ENCODE measurements around the gene SNTG2.

Gene SNTG2

DNA sequence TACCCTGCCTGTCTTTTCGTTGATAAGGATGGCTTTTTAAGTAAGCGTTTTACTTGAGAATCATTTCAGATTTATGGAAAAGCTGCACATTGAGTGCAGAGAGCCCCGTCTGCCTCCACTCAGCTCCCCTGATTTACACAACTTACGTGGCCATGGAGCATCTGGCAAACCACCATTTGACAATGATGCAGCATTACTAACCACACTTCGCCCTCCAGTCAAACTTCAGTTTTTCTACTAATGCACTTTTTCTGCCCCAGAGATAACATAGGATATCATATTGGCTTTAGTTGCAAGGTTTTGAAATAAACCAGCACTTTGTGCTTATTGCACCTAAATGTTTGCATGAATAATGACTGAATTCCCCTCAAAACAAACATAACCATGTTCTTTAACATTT is 297.5 kb downstream of the SNTG2 start:
- no peak for DNase-seq

- no peak for DNase-seq
These were observed 299.4 kb downstream of the SNTG2 start for GRCh38 chr2:1249897-1250687.

- DNase-seq = no peak
These were observed 300.9 kb downstream of the SNTG2 start for GRCh38 chr2:1251520-1251919.

- peak; percentile 17 to 69 (median 32) for DNase-seq
These were observed 303.0 kb downstream of the SNTG2 start for GRCh38 chr2:1253629-1254028.

- DNase-seq = no peak
These were observed 304.2 kb downstream of the SNTG2 start for GRCh38 chr2:1254662-1255343.

DNA sequence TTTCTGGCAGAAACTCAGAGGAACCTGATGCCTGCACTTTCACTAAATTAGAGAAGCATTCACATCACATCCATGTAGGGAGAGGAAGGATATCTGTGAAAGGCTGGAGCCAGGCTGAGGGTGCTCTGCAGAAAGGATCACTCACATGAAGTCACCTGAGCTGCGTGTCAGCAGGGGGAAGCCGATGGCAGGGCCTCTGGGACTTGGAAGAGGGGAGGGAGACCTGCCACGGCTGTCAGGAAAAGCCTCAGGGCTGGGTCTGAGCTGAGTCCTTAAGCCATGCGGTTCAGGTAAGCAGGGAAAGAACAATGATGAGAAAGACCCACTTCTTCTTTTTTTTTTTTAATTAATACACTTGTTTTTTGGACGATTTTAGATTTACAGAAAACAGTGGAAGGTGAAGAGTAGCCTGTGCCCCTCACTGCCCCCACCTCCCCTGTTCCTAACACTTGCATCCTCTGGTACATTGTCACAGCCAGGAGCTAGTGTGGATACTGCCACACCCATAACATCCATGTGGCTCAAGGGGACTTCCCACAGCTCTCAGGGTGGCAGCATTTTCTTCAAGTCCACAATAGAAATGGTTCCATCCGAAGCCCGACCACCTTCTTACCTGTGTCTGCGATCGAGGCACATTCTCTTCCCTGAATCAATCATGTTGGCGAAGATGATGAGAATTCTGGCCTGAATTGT is 306.1 kb downstream of the SNTG2 start:
- no peak for DNase-seq

GRCh38 chr2:1257334-1257733 is 306.7 kb downstream of the SNTG2 start:
- no peak for DNase-seq

DNA sequence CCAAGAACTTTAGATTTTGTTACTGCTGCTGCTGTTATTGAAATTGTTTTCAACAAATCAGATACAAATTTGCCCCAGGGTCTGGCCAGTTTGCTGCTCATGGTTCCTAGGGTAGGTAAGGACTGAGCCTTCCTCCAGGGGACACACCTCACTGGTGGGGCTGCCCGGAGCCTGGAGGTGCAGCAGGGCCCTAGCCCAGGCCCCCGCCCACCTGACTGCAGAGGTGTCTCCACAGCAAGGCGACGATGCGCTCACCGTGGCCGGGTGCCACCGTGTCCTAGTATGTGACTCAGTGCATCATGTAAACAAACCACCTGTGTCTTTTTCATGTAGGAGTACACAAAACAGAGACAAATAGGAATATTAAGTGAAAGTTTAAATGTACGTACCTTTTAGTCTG is 309.1 kb downstream of the SNTG2 start:
- no peak for DNase-seq

DNA sequence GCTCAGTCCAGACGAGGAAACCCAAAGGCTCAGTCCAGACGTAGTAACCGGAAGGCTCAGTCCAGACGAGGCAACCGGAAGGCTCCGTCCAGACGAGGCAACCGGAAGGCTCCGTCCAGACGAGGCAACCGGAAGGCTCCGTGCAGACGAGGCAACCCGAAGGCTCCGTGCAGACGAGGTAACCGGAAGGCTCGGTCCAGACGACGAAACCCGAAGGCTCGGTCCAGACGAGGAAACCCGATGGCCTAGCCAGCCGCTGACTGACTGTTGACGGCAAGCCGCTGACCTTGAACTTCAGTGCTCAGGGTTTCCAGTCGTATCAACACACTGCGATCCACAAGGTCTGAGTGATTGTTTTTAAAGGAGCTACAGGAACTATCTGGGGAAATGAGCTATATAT is 312.0 kb downstream of the SNTG2 start:
- DNase-seq = no peak

GRCh38 chr2:1265454-1265853 is 314.8 kb downstream of the SNTG2 start:
- DNase-seq = no peak

- DNase-seq = no peak
These were observed 315.7 kb downstream of the SNTG2 start for GRCh38 chr2:1266351-1266750.

GRCh38 chr2:1268034-1268433 is 317.4 kb downstream of the SNTG2 start:
- no peak for DNase-seq

DNA sequence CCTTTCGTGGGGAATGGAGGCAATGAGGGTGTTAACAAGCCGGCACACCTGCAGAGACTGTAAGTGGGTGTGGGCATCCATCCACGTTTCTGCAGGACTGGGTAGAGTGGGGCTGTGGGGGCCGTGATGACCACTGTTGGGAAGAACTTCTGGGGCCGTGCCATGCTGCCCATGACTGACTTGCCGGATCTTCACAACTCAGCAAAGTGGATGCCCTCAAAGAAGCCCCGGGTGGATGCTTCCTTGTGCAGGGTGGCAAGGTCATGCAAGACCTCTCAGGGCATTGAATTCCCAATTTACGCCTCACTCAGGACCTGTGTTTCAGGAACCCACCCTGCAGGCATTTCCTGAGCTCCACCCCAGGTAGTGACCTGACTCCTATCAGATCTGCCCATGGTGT is 319.2 kb downstream of the SNTG2 start:
- no peak for DNase-seq

DNA sequence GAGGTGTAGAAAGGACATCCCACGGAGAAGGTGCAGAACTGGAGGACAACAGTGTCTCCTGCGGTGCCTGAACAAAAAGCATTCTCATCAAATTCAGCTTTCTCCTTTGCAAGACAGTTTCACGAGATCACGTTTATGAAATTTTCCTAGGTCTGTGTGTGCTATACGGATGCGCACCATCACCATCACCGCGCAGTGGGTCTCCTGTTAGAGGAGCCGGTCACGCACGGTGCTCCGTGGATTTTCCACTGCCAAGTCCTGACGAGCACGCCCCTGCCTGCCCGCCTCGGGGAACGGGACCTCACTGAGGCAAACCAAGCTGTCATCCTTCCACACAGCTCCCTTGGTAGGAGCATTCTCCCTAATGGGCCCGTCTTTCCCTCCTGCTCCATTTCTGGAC is 322.2 kb downstream of the SNTG2 start:
- no peak for DNase-seq

- no peak for DNase-seq
These were observed 327.0 kb downstream of the SNTG2 start for GRCh38 chr2:1277634-1278033.

DNA sequence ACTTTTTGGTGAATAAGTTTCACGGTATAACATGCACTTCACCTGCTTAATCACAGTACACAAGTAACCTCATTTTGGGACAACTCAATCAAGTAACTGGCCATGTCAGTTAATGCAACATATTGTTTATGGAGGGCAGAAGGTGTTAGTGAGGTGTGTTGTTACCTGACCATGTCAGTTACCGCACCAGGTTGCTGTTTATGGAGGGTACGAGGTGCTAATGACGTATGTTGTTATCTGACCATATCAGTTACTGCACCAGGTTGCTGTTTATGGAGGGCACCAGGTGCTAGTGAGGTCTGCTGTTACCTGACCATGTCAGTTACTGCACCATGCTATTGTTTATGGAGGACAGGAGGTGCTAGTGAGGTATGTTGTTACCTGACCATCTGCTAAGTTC is 327.5 kb downstream of the SNTG2 start:
- DNase-seq = no peak

GRCh38 chr2:1278861-1279260 is 328.2 kb downstream of the SNTG2 start:
- no peak for DNase-seq

GRCh38 chr2:1282552-1282951 is 331.9 kb downstream of the SNTG2 start:
- DNase-seq = no peak

DNA sequence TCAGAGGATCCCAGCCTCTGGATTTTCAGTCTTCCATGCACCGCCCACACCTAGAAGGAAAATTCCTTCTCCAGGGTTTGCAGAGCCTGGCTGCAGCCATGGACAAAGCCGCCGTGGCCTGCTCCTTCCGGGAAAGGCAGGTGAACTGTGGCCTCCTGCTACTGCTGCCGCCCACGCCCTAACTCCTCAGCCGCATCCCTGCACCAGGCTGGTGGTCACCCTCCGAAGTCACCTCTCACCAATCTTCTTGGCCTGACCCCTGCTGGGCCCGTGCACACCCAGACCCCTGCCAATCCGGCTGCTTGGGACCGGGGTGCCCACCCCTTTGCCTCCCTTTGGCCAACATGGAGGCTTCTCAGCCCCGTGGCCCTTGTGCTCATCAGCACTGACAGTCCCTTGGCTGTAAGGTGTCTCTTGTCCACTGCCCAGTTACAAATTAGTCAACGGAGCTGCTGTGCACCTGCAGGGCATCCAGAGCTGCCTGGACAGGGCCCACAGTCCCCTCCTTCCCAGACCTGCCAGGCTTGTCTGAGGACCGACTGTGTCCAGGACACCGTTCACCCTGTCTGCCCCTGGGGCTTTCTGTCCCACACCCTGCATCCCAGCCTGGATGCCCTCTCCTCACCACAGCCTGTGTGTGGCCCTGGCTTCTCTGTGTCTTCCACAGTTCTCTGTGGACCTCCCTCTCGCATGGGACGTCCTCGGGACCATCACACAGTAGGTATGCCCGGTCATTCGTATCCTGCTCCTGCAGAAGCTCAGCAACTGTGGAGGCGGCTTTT is 332.6 kb downstream of the SNTG2 start:
- DNase-seq = no peak

GRCh38 chr2:1283871-1284270 is 333.2 kb downstream of the SNTG2 start:
- no peak for DNase-seq

DNA sequence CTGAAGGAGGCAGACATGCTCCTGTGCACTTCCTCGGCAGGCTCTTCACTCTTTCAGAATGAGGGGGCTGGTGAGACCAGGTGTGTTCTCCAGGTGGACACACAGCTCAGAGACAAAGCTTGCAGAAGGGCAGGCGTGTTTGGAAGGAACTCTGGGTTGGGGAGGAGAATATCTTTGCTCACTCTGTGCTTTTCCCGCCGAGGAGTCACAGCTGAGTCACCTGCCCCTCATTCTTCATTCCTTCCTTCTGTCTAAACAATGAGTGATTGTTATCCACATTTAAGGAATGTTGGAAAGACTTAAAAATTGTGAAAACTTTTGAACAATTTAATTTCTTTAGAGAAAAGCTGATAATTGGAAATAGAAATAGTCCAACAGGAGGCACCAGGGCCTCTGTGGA is 336.3 kb downstream of the SNTG2 start:
- DNase-seq = no peak

DNA sequence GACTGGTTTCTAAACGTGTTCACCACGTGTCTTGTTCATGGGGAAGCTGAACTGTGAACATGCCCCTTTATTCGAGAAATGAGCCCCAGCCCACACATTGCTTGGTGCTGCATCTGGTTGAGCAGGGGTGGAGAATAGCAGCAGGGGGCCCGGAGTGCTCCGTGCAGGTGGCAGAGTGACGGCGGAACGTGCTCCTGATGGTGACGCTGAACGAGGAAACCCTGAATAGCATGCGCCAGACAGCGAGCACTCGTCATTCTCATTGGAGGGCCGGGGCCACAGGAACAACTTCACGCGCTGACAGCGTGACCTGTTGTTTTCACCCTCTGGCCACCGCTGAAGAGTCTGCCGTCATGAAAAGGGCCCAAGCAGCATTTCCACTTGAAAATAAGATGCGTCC is 336.8 kb downstream of the SNTG2 start:
- DNase-seq = no peak

- DNase-seq = no peak
These were observed 344.3 kb downstream of the SNTG2 start for GRCh38 chr2:1294900-1295299.
